HCT116 (cell line): ENCODE results near the gene LRRC32. TPM values are rescaled to one million over a fixed set of nuclear protein-coding genes. Genes with fewer than 3 reads are reported as not detected.

Experiments
- ATAC-seq: fragments of 200-7000 bp; cut with Tn5 transposase; 2 replicates; pipeline ENCODE4 v1.9.1; 2020; ENCODE audit warnings: mild to moderate bottlenecking, moderate library complexity
- BruUV-seq: library from RNA; stranded (reverse); fragments of 400-500 nt; replicated peaks from 2 replicates; lab custom pipeline; 2021; lab: Mats Ljungman, UMichigan
- CTCF ChIA-PET: fragments of 300-600 bp; sonication (Branson Sonifier 250); formaldehyde crosslinking; loops from one replicate; lab custom pipeline; 2021; ENCODE audit warnings: antibody characterized with exemption; lab: Charles Lee
- POLR2A ChIA-PET: fragments of 300-600, 350-600 bp; sonication (Branson Sonifier 250); formaldehyde crosslinking; loops from one replicate; lab custom pipeline; 2021; ENCODE audit warnings: antibody characterized with exemption; lab: Charles Lee
- RAD21 ChIA-PET, 2 experiments: fragments of 300-600 bp; sonication (Branson Sonifier 250); formaldehyde crosslinking; loops; one replicate each; lab custom pipeline; 2023; ENCODE audit warnings: low total read pairs in 2 of 2; ENCODE audit not compliant: uncharacterized antibody in 2 of 2, unreplicated experiment in 2 of 2, low non-redundant PET in 1 of 2; lab: Charles Lee
- DNase-seq: peaks from one replicate; pipeline ENCODE4 v3.0.0-alpha.2; 2010; ENCODE audit warnings: low read depth, low spot score
- H2AFZ ChIP-seq: fragments of 200-600 bp; shearing (Covaris generic), sonication (generic); 2 replicates; pipeline ENCODE4 v1.6.1; 2017; ENCODE audit warnings: low read depth, mixed run types, mixed read lengths, antibody characterized with exemption, low read length; ENCODE audit not compliant: poor library complexity, severe bottlenecking
- H3K27ac ChIP-seq: 2 replicates; pipeline ENCODE4 v1.5.1; 2012; ENCODE audit warnings: low read depth, low read length
- H3K27me3 ChIP-seq: fragments of 200-600 bp; sonication (generic); 2 replicates; pipeline ENCODE4 v1.6.1; 2016; ENCODE audit warnings: mixed run types, low read length, mixed read lengths; ENCODE audit not compliant: insufficient read depth
- H3K36me3 ChIP-seq, 2 experiments: fragments of 200-500 bp in 1 of 2; fragments of 200-600 bp in 1 of 2; sonication (Bioruptor generic) in 1 of 2; sonication (generic) in 1 of 2; 2 replicates each; pipeline versions ENCODE4 v1.5.1 to v1.6.1; 2014 to 2016; ENCODE audit warnings: low read length in 2 of 2, inconsistent platforms in 1 of 2, mixed read lengths in 1 of 2, mixed run types in 1 of 2; ENCODE audit not compliant: insufficient read depth in 2 of 2, control insufficient read depth in 1 of 2
- H3K4me1 ChIP-seq, 2 experiments: fragments of 200-600 bp in 1 of 2; sonication (generic) in 1 of 2; 2 replicates each; pipeline versions ENCODE4 v1.5.1 to v1.6.1; 2012 to 2017; ENCODE audit warnings: low read length in 2 of 2, inconsistent platforms in 1 of 2, mild to moderate bottlenecking in 1 of 2, mixed read lengths in 1 of 2, mixed run types in 1 of 2, moderate library complexity in 1 of 2; ENCODE audit not compliant: insufficient read depth in 2 of 2, control insufficient read depth in 1 of 2
- H3K4me2 ChIP-seq: fragments of 200-600 bp; sonication (generic); 2 replicates; pipeline ENCODE4 v1.6.1; 2017; ENCODE audit warnings: mixed run types, low read length, mixed read lengths
- H3K4me3 ChIP-seq, 2 experiments: fragments of 200-600 bp in 1 of 2; sonication (generic) in 1 of 2; replicated peaks in 1 of 2; 2 replicates each; pipeline ENCODE4 v1.5.1; 2011 to 2016; ENCODE audit warnings: low read length in 2 of 2, control low read depth in 1 of 2, low read depth in 1 of 2, mild to moderate bottlenecking in 1 of 2, mixed read lengths in 1 of 2, mixed run types in 1 of 2
- H3K79me2 ChIP-seq: fragments of 200-600 bp; sonication (generic); 2 replicates; pipeline ENCODE4 v1.6.1; 2017; ENCODE audit warnings: mild to moderate bottlenecking, mixed run types, low read length, moderate library complexity, mixed read lengths; ENCODE audit not compliant: insufficient read depth
- H3K9ac ChIP-seq: fragments of 200-600 bp; sonication (generic); 2 replicates; pipeline ENCODE4 v1.6.1; 2016; ENCODE audit warnings: low read length, mixed read lengths
- H3K9me2 ChIP-seq: fragments of 200-600 bp; sonication (generic), shearing (Covaris generic); 2 replicates; pipeline ENCODE4 v1.6.1; 2017; ENCODE audit warnings: mixed run types, mild to moderate bottlenecking, moderate library complexity; ENCODE audit not compliant: insufficient read depth
- H3K9me3 ChIP-seq, 2 experiments: fragments of 200-500 bp in 1 of 2; fragments of 200-600 bp in 1 of 2; sonication (Bioruptor generic) in 1 of 2; sonication (generic) in 1 of 2; 2 replicates each; pipeline ENCODE4 v1.6.1; 2014 to 2017; ENCODE audit warnings: low read length in 2 of 2, mixed read lengths in 2 of 2, inconsistent platforms in 1 of 2, low read depth in 1 of 2, mild to moderate bottlenecking in 1 of 2, mixed run types in 1 of 2, moderate library complexity in 1 of 2; ENCODE audit not compliant: control insufficient read depth in 1 of 2, insufficient read depth in 1 of 2
- H4K20me1 ChIP-seq: fragments of 200-600 bp; sonication (generic), shearing (Covaris generic); 2 replicates; pipeline ENCODE4 v1.6.1; 2017; ENCODE audit warnings: mixed run types, mild to moderate bottlenecking, moderate library complexity; ENCODE audit not compliant: insufficient read depth
- ELF1 ChIP-seq: IDR thresholded peaks from 2 replicates; pipeline ENCODE4 v1.6.1; 2012; ENCODE audit warnings: low read depth, borderline replicate concordance
- EZH2phosphoT487 ChIP-seq: fragments of 200-600 bp; IDR thresholded peaks from 2 replicates; pipeline ENCODE4 v1.6.1; 2018; ENCODE audit warnings: antibody characterized with exemption, borderline replicate concordance
- FOSL1 ChIP-seq: IDR thresholded peaks from 2 replicates; pipeline ENCODE4 v1.6.1; 2012; ENCODE audit warnings: low read depth
- JUND ChIP-seq: IDR thresholded peaks from 2 replicates; pipeline ENCODE4 v1.6.1; 2012
- POLR2AphosphoS5 ChIP-seq: IDR thresholded peaks from 2 replicates; pipeline ENCODE4 v1.6.1; 2011; ENCODE audit warnings: mild to moderate bottlenecking, low read depth, low read length, moderate library complexity
- RAD21 ChIP-seq: IDR thresholded peaks from 2 replicates; pipeline ENCODE4 v1.6.1; 2012; ENCODE audit warnings: low read depth, mild to moderate bottlenecking
- SP1 ChIP-seq: IDR thresholded peaks from 2 replicates; pipeline ENCODE4 v1.6.1; 2012; ENCODE audit warnings: low read depth
- TCF7L2 ChIP-seq: IDR thresholded peaks from 2 replicates; pipeline ENCODE4 v1.7.0; 2011; ENCODE audit warnings: borderline replicate concordance, inconsistent platforms; ENCODE audit not compliant: insufficient read depth, insufficient read length; ENCODE audit errors: extremely low read depth
- ZFX ChIP-seq: fragments of 450-650 bp; IDR thresholded peaks from 2 replicates; pipeline ENCODE4 v1.6.1; 2017
- intact Hi-C: fragments of 100-400 bp; cut with micrococcal nuclease; formaldehyde crosslinking; loops from 2 replicates; pipeline ENCODE4 v1.10.0; 2022
- total RNA-seq: library from RNA; stranded (reverse); gene quantifications from one replicate; pipeline ENCODE4 v1.2.1, GENCODE V29; 2021; ENCODE audit not compliant: unreplicated experiment
- TF ChIP-seq, protein P1 (sequence below): IDR thresholded peaks from 2 replicates; pipeline ENCODE4 v1.6.1; 2011; ENCODE audit warnings: mild to moderate bottlenecking, low read length, moderate library complexity; ENCODE audit not compliant: insufficient replicate concordance; ENCODE audit errors: extremely low read depth
- TF ChIP-seq, protein P2 (sequence below): IDR thresholded peaks from 2 replicates; pipeline ENCODE4 v1.6.1; 2012

Gene LRRC32
- total RNA-seq, 1 experiment from 2014 or later = 0.54 TPM

DNA sequence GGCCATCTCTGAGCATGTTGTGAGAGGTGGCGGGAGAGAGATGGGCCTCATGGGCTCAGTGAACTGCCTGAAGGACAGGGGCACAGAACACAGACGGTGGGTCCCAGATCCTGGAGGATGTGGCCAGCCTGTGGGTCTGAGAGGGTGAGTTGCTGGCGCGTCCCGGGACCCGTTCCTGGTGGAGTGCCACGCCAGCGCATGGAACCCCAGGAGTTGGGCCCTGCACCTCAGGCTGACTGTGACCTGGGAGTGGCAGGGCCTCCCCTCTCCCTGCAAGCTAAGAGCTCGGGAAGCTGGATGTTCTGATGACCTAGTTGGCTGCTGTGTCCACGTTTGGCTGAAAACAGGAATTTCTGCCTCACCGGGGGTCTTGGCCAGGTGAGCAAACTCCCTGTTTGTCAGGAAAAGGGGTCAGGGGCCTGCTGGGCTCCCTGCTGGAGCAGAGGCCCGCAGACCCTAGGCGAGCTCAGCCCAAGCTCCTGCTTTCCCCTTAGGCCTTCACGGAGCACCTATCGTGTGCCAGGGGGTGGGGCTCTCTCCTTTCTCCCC is 15.0 kb downstream of the LRRC32 start:
- ATAC-seq (no peak), DNase-seq (no peak)
- ChIA-PET POLR2A (no interaction called here), RAD21 (no interaction called here), CTCF (no interaction called here)
- no peaks in the 10 kb centered on the region for H3K9me3 ChIP-seq
- no peaks in the 10 kb centered on the region for H3K79me2 ChIP-seq
- no peaks in the 10 kb centered on the region for H3K27me3 ChIP-seq
- no peak overlapping the region for H3K27ac ChIP-seq
- no peak overlapping the region for H3K4me2 ChIP-seq
- no peaks in the 10 kb centered on the region for H3K36me3 ChIP-seq
- no peaks in the 10 kb centered on the region for H3K9me2 ChIP-seq
- no peaks in the 10 kb centered on the region for H4K20me1 ChIP-seq
- peaks cover 0 to 7% of the 10 kb centered on the region in 2 experiments; a peak in 2 of 4 replicates for H3K4me1 ChIP-seq
- no peak overlapping the region for H3K4me3 ChIP-seq
- H2AFZ ChIP-seq = no peak overlapping the region
- intact Hi-C loops = no loop called here
- no peak for TF ChIP-seq ZFX
- TF ChIP-seq FOSL1 = no peak
- no peak for TF ChIP-seq JUND
- TF ChIP-seq, protein P1, sequence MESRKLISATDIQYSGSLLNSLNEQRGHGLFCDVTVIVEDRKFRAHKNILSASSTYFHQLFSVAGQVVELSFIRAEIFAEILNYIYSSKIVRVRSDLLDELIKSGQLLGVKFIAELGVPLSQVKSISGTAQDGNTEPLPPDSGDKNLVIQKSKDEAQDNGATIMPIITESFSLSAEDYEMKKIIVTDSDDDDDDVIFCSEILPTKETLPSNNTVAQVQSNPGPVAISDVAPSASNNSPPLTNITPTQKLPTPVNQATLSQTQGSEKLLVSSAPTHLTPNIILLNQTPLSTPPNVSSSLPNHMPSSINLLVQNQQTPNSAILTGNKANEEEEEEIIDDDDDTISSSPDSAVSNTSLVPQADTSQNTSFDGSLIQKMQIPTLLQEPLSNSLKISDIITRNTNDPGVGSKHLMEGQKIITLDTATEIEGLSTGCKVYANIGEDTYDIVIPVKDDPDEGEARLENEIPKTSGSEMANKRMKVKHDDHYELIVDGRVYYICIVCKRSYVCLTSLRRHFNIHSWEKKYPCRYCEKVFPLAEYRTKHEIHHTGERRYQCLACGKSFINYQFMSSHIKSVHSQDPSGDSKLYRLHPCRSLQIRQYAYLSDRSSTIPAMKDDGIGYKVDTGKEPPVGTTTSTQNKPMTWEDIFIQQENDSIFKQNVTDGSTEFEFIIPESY = no peak
- H3K9ac ChIP-seq = no peak overlapping the region
- no TSS peak for BruUV-seq

DNA sequence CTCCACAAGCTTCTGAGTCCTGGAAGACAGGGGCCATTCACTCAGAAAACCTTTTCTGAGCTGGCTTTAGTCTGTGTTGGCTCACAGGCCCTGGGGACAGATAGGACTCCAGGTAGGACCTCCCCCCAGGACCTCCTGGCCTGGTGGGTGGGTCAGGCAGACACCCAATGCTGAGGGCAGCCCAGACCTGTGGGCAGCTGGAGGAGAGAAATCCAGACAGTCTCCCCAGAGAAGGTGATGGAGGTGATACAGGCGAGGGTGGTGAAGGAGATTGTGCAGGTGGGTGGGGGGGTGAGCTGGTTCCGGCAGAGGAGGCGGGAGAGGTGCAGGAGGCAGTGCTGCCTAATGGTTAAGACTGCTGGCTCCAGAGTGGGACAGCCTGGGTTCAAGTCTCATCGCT is 15.6 kb downstream of the LRRC32 start:
- DNase-seq (no peak), ATAC-seq (no peak)
- Histone ChIP-seq H3K9me3 (no peaks in the 10 kb centered on the region), H3K36me3 (no peaks in the 10 kb centered on the region), H4K20me1 (no peaks in the 10 kb centered on the region)
- ChIA-PET POLR2A (no interaction called here), CTCF (interaction anchor here (0.7 kb wide), 1 partner anchor 28 kb away, joined by 3 read pairs; no protein-coding TSS in a partner anchor)
- TF ChIP-seq FOSL1 (no peak), SP1 (no peak), ELF1 (no peak), POLR2AphosphoS5 (no peak), RAD21 (no peak), EZH2phosphoT487 (no peak), TCF7L2 (no peak)
- TF ChIP-seq, protein P2, sequence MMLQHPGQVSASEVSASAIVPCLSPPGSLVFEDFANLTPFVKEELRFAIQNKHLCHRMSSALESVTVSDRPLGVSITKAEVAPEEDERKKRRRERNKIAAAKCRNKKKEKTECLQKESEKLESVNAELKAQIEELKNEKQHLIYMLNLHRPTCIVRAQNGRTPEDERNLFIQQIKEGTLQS = no peak
- TF ChIP-seq, all 23 proteins: peak for 0
- Histone ChIP-seq H3K4me2 (no peak overlapping the region), H3K9me2 (no peaks in the 10 kb centered on the region), H3K4me1 (peaks cover 0 to 7% of the 10 kb centered on the region in 2 experiments; a peak in 2 of 4 replicates), H3K79me2 (no peaks in the 10 kb centered on the region), H3K4me3 (no peak overlapping the region), H2AFZ (no peak overlapping the region), H3K9ac (no peak overlapping the region), H3K27ac (no peak overlapping the region), H3K27me3 (no peaks in the 10 kb centered on the region)
- BruUV-seq = no TSS peak
- RAD21 ChIA-PET = no interaction called here
- intact Hi-C loops = no loop called here
